Measurements from ENCODE around the gene BPIFA2. TPM values are rescaled to one million over a fixed set of nuclear protein-coding genes. Genes with fewer than 3 reads are reported as not detected.

Gene BPIFA2
- total and polyA plus RNA-seq, 2 of the 4 experiments (the other 2 are of a cell fraction) = not detected

GRCh38 chr20:33154252-33154651 is 13.7 kb upstream of the BPIFA2 start:
- Histone ChIP-seq H3K27me3 (ENCODE audit: control insufficient read depth, insufficient read depth, low read length) (peaks cover 3% of the 10 kb centered on the region), H3K9me1 (ENCODE audit: insufficient read depth, low read length) (no peaks in the 10 kb centered on the region), H3K14ac (replicated peaks; ENCODE audit: low read depth, low read length) (no peak overlapping the region), H3K18ac (ENCODE audit: low read depth, low read length) (no peak overlapping the region), H2BK5ac (ENCODE audit: low read depth, low read length, poor library complexity, severe bottlenecking) (no peak overlapping the region), H3K79me1 (ENCODE audit: low read depth in 1 of 2, low read length in 2 of 2) (no peaks in the 10 kb centered on the region), H2BK15ac (ENCODE audit: low read depth, low read length) (no peak overlapping the region), H2AFZ (replicated peaks; ENCODE audit: low read length, poor library complexity) (no peak overlapping the region), H3K9ac (ENCODE audit: low read depth, low read length) (no peak overlapping the region), H3K4me3 (ENCODE audit: insufficient read depth, low read depth, low read length) (no peak overlapping the region), H4K20me1 (ENCODE audit: insufficient read depth, low read length) (no peaks in the 10 kb centered on the region), H3K4me2 (ENCODE audit: low read depth, low read length) (no peak overlapping the region), H3K36me3 (ENCODE audit: control insufficient read depth, insufficient read depth, low read length) (no peaks in the 10 kb centered on the region), H3K27ac (ENCODE audit: insufficient read depth, low read length) (no peak overlapping the region), H3K4ac (ENCODE audit: low read depth, low read length) (no peak overlapping the region), H2AK9ac (replicated peaks; ENCODE audit: low read depth, low read length, poor library complexity) (no peak overlapping the region), H3K23ac (ENCODE audit: low read depth, low read length) (no peak overlapping the region), H4K5ac (ENCODE audit: low read depth, low read length) (no peak overlapping the region), H3K56ac (ENCODE audit: extremely low read depth, insufficient read depth, low read length) (no peak overlapping the region), H4K8ac (ENCODE audit: low read depth in 2 of 2, low read length in 2 of 2) (no peak overlapping the region), H2BK120ac (ENCODE audit: low read depth, low read length) (no peak overlapping the region), H2BK20ac (ENCODE audit: low read depth, low read length) (no peak overlapping the region), H4K91ac (ENCODE audit: insufficient read depth, low read depth, low read length) (no peak overlapping the region), H3K4me1 (ENCODE audit: control insufficient read depth, insufficient read depth, low read length) (no peaks in the 10 kb centered on the region), H3K9me3 (ENCODE audit: control insufficient read depth, insufficient read depth, low read length) (no peaks in the 10 kb centered on the region), H2AK5ac (ENCODE audit: low read depth, low read length) (no peak overlapping the region)
- dilution Hi-C loops (cut with HindIII; ENCODE audit: low sequenced_read_pairs, unreplicated experiment) = no loop called here
- intact Hi-C loops (cut with micrococcal nuclease) = no loop called here
- ATAC-seq (ENCODE audit: low read depth) (no peak), DNase-seq (no peak)
- in situ Hi-C loops (cut with MboI; ENCODE audit: low sequenced_read_pairs) = no loop called here
- BruUV-seq (replicated peaks) = no TSS peak
- ChIA-PET POLR2A (ENCODE audit: unreplicated experiment) (interaction anchor here (0.5 kb wide), 1 partner anchor 52 kb away, joined by 3 read pairs; no protein-coding TSS in a partner anchor), CTCF (no interaction called here)
- TF ChIP-seq CTCF (conservative IDR thresholded peaks at IDR 0.05; ENCODE audit: low read depth, low read length) (no peak), RFX5 (IDR thresholded peaks at IDR 0.05; ENCODE audit: low read depth, low read length) (no peak), CEBPB (IDR thresholded peaks at IDR 0.05; ENCODE audit: low read depth, low read length) (no peak), RCOR1 (IDR thresholded peaks at IDR 0.05; ENCODE audit: insufficient replicate concordance, low read length) (no peak), POLR2A (IDR thresholded peaks at IDR 0.05; ENCODE audit: low read depth, low read length) (no peak), MAZ (IDR thresholded peaks at IDR 0.05; ENCODE audit: borderline replicate concordance, low read depth, low read length) (no peak), FOS (IDR thresholded peaks at IDR 0.05; ENCODE audit: low read depth, low read length) (no peak), USF2 (IDR thresholded peaks at IDR 0.05; ENCODE audit: low read depth, low read length) (no peak), MAFK (IDR thresholded peaks at IDR 0.05; ENCODE audit: low read depth, low read length) (no peak), ELK1 (IDR thresholded peaks at IDR 0.05; ENCODE audit: borderline replicate concordance, low read depth, low read length) (no peak)
- WGBS, 2 experiments (ENCODE audit: extremely low coverage in 2 of 2, insufficient read length in 1 of 2) = no CpG with 5 or more reads among the region's 6 CpGs

All from IMR-90 (cell line).